ENCODE results near the gene ELOF1.

- TF ChIP-seq, protein P1, sequence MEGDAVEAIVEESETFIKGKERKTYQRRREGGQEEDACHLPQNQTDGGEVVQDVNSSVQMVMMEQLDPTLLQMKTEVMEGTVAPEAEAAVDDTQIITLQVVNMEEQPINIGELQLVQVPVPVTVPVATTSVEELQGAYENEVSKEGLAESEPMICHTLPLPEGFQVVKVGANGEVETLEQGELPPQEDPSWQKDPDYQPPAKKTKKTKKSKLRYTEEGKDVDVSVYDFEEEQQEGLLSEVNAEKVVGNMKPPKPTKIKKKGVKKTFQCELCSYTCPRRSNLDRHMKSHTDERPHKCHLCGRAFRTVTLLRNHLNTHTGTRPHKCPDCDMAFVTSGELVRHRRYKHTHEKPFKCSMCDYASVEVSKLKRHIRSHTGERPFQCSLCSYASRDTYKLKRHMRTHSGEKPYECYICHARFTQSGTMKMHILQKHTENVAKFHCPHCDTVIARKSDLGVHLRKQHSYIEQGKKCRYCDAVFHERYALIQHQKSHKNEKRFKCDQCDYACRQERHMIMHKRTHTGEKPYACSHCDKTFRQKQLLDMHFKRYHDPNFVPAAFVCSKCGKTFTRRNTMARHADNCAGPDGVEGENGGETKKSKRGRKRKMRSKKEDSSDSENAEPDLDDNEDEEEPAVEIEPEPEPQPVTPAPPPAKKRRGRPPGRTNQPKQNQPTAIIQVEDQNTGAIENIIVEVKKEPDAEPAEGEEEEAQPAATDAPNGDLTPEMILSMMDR (IDR thresholded peaks at IDR 0.05), result no peak
- TF ChIP-seq POLR2A (IDR thresholded peaks at IDR 0.05), result no peak
Measured at GRCh38 chr19:11577451-11578257, 18.6 kb upstream of the ELOF1 start, which contains the start of gene ACP5.
